ENCODE results near the gene KCNK13.

Gene KCNK13

DNA sequence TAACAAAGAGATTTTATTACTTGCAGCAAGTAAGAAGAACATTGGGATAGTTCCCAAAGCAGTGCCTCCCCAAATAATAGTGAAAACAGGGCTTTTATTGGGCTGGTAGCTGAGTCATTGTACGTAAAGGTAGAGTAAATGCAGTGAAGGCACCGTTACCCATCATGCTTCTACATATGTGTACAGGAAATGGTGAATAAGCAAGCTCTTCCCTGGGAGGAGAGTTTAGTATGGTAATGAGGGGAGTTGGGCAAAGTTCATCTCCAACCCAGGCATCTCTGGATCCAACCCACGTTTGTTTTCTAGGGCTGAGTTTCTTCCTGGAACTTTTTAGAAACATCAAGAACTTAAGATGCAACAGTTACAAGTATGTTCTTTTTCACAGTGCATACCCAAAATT, 56.2 kb downstream of the KCNK13 start:
- no peak for DNase-seq (ENCODE audit: low read depth)
- H3K4me3 ChIP-seq (ENCODE audit: low read depth, low read length): no peak overlapping the region
- TF ChIP-seq, protein P1, sequence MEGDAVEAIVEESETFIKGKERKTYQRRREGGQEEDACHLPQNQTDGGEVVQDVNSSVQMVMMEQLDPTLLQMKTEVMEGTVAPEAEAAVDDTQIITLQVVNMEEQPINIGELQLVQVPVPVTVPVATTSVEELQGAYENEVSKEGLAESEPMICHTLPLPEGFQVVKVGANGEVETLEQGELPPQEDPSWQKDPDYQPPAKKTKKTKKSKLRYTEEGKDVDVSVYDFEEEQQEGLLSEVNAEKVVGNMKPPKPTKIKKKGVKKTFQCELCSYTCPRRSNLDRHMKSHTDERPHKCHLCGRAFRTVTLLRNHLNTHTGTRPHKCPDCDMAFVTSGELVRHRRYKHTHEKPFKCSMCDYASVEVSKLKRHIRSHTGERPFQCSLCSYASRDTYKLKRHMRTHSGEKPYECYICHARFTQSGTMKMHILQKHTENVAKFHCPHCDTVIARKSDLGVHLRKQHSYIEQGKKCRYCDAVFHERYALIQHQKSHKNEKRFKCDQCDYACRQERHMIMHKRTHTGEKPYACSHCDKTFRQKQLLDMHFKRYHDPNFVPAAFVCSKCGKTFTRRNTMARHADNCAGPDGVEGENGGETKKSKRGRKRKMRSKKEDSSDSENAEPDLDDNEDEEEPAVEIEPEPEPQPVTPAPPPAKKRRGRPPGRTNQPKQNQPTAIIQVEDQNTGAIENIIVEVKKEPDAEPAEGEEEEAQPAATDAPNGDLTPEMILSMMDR (IDR thresholded peaks at IDR 0.05; ENCODE audit: low read depth, low read length, missing control alignments): no peak

DNA sequence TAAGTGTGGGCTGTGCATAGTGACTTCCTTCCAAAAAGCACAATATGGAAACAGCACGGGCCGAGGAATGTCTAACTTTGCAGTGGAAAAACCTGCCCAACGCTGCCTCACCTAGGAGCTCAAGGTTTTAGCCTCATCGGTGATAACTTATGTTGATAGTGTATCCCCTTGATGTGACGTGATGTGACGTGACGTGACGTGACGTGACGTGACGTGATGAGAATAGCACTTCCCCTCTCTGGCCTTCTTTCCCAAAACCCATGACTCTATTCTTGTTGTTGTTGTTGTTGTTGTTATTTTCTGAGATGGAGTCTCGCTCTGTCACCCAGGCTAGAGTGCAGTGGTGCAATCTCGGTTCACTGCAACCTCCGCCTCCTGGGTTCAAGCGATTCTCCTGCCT, 64.5 kb downstream of the KCNK13 start:
- TF ChIP-seq, protein P1 (IDR thresholded peaks at IDR 0.05; ENCODE audit: low read depth, low read length, missing control alignments): no peak
- no peak for DNase-seq (ENCODE audit: low read depth)
- H3K4me3 ChIP-seq (ENCODE audit: low read depth, low read length): no peak overlapping the region

DNA sequence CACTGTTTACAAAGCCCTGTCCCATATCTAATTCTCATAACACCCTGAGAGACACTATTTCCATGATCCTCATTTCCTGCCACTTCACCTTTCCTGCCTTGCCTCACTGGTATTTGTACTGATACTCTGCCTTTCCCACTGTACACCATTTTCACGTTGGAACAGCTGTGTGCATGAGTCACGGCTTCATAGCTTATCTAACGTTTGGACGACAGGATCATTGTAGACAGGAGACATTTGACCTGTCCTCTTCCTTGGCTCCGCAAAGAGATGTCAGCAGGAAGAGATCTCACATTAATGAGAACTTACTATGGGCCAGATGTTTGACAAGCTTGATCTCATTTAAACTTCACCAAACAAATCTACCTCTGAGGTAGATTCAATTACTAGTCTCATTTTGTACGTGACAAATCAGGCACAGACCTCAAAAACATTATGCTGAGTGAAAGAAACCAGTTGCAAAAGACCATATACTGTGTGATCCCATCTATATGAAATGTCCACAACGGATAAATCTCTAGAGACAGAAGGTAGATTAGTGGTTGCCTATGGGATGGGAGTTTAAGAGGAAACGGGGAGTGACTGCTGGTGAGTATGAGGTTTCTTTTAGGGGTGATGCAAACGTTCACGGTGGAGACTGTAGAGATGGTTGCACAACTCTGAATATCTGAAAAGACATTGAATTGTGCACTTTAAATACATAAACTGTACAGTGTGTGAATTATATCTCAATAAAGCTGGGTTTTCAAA, 71.2 kb downstream of the KCNK13 start:
- H3K4me3 ChIP-seq (ENCODE audit: low read depth, low read length): no peak overlapping the region
- no peak for DNase-seq (ENCODE audit: low read depth)
- TF ChIP-seq, protein P1 (IDR thresholded peaks at IDR 0.05; ENCODE audit: low read depth, low read length, missing control alignments): no peak

GRCh38 chr14:90136904-90137303, 75.1 kb downstream of the KCNK13 start:
- TF ChIP-seq, protein P1 (IDR thresholded peaks at IDR 0.05; ENCODE audit: low read depth, low read length, missing control alignments): no peak
- H3K4me3 ChIP-seq (ENCODE audit: low read depth, low read length): no peak overlapping the region
- no peak for DNase-seq (ENCODE audit: low read depth)

- DNase-seq (ENCODE audit: low read depth): no peak
- TF ChIP-seq, protein P1 (IDR thresholded peaks at IDR 0.05; ENCODE audit: low read depth, low read length, missing control alignments): no peak
These were observed 76.0 kb downstream of the KCNK13 start for GRCh38 chr14:90137807-90138206.

GRCh38 chr14:90139199-90139598, 77.4 kb downstream of the KCNK13 start:
- TF ChIP-seq, protein P1 (IDR thresholded peaks at IDR 0.05; ENCODE audit: low read depth, low read length, missing control alignments): no peak
- DNase-seq (ENCODE audit: low read depth): no peak
- no peak overlapping the region for H3K4me3 ChIP-seq (ENCODE audit: low read depth, low read length)

More at GRCh38 chr14:90137807-90138206, 76.0 kb downstream of the KCNK13 start:
- H3K4me3 ChIP-seq (ENCODE audit: low read depth, low read length): no peak overlapping the region

All from GM12864 (cell line).